Measurements from ENCODE around the gene SH3BGRL.
"Not testable (repeated sequence)": the region's sequence is repeated elsewhere in the genome, so short reads cannot be mapped to it uniquely, and the experiment has no call there.

SH3BGRL gene

DNA sequence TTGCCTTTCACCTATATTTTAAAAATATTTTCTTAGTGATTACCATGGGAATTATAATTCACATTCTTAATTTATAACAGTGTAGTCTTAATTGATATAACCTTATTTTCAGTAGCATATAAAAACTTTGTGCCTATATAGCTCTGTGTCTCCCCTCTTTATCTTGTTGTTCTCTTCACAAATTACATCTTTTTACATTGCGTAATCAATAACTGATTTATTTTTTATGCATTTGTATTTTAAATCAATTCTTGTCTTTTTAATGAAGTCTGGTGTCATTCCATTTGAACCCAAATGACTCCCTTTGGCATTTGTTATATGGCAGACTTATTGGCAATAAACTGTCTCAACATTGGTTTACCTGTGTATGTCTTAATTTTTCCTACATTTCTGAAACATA lies 137.0 kb downstream of the SH3BGRL start:
- TF ChIP-seq, protein P1, sequence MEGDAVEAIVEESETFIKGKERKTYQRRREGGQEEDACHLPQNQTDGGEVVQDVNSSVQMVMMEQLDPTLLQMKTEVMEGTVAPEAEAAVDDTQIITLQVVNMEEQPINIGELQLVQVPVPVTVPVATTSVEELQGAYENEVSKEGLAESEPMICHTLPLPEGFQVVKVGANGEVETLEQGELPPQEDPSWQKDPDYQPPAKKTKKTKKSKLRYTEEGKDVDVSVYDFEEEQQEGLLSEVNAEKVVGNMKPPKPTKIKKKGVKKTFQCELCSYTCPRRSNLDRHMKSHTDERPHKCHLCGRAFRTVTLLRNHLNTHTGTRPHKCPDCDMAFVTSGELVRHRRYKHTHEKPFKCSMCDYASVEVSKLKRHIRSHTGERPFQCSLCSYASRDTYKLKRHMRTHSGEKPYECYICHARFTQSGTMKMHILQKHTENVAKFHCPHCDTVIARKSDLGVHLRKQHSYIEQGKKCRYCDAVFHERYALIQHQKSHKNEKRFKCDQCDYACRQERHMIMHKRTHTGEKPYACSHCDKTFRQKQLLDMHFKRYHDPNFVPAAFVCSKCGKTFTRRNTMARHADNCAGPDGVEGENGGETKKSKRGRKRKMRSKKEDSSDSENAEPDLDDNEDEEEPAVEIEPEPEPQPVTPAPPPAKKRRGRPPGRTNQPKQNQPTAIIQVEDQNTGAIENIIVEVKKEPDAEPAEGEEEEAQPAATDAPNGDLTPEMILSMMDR (conservative IDR thresholded peaks at IDR 0.05; ENCODE audit: control insufficient read depth, insufficient read depth, low read depth, low read length): no peak
- no peak for DNase-seq (ENCODE audit: low read depth)

DNA sequence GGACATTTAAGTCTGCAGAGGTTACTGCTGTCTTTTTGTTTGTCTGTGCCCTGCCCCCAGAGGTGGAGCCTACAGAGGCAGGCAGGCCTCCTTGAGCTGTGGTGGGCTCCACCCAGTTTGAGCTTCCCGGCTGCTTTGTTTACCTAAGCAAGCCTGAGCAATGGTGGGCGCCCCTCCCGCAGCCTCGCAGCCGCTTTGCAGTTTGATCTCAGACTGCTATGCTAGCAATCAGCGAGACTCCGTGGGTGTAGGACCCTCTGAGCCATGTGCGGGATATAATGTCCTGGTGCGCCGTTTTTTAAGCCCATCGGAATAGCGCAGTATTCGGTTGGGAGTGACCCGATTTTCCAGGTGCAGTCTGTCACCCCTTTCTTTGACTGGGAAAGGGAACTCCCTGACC lies 143.4 kb downstream of the SH3BGRL start:
- not testable (repeated sequence) for DNase-seq (ENCODE audit: low read depth); H3K4me3 ChIP-seq (ENCODE audit: control insufficient read depth, low read depth, low read length)

More for the DNA sequence above, 137.0 kb downstream of the SH3BGRL start:
- no peak overlapping the region for H3K4me3 ChIP-seq (ENCODE audit: control insufficient read depth, low read depth, low read length)
